Activated CD4-positive, alpha-beta T cell treated with anti-CD3 and anti-CD28 coated beads for 1 hour (primary cell): ENCODE data around the gene B9D1.

Experiments
- DNase-seq: peaks from one replicate; pipeline ENCODE4 v3.0.0-alpha.2; 2020

B9D1 gene

DNA sequence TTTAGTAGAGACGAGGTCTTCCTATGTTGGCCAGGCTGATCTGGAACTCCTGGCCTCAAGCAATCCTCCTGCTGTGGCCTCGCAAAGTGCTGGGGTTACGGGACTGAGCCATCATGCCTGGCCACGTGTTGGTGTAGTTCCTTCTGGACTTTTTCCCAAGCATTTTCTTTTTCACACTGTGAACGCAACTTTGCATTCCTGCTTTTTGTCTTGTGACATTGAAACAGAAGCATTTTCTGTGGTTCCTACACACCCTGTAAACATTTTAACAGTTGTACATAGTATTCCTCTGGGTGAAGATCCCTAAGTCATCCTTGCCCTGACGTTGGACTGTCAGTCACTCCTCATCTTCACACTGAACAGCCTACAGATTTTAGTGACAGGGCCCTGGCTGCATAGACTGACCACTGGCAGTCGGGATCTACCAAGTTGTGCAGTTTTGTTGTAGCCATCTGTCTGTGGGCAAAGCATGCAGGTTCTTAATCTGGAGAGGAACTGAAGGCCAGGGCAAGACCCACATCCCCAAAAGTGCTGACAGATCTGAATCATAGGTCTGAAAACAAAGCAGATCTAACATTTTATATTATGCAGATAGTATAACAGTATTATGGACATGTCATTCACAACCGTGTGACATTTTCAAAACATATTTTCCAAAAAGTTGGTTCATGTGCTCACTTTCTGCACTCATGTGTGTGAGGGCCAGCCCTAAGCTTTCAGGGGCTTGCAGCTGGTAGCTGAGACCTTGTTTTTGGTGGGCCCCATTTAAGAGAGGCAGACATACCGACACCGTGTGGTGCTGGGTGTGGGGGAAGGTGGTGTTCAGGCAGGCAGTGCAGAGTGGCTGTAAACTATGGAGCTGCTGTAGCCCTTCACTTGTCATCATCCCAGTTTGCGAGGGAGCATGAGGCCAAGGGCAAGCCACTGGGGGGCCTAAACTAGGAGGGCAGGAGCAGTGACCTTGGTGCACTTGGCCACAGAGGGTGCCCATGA is 65.4 kb downstream of the B9D1 start:
- no peak for DNase-seq

DNA sequence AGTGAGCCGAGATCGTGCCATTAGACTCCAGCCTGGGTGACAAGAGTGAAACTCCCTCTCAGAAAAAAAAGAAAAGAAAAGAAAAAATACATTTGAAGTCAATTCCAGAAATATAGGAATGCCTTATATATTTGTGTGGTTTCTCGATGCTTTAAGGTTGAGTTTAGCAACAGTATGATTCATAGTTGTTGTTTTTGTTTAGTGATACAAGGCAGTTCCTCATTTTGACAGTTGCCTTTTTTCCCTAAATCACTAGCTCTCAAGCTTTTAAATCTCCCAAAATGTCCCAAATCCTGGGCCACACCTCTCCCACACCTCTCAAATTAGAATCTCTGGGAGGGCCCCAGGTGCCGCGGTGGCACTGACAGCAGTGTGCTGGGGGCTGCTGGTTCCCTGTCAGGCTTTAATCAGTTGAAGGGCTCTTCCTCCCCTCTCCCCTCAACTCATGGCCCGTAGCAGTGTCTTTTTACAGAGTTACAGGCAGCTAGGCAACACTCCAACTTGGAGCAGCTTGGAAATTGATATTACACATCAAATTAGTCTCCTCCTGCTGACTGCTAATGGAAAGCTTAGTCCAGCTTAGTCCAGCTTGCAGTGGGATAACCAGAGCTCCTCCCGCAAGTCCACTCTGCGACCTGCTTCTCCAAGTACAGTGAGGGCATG is 66.9 kb downstream of the B9D1 start:
- no peak for DNase-seq

DNA sequence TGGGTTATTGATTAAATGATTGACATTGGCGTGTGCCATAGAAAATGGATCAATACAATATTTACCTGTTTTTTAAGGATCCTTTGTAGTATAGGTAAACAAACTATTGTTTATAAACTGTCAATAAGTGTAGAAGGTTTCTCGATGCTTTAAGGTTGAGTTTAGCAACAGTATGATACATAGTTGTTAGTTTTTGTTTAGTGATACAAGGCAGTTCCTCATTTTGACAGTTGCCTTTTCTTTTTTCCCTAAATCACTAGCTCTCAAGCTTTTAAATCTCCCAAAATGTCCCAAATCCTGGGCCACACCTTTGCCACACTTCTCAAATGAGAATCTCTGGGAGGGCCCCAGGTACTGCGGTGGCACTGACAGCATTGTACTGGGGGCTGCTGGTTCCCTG is 68.1 kb downstream of the B9D1 start:
- DNase-seq: no peak
